ENCODE measurements around the gene MYCT1.

Gene MYCT1

GRCh38 chr6:152726313-152726712 is 28.6 kb downstream of the MYCT1 start:
- no peak for DNase-seq

- no peak for DNase-seq
These were observed 29.8 kb downstream of the MYCT1 start for GRCh38 chr6:152727507-152727906.

GRCh38 chr6:152734630-152735029 is 36.9 kb downstream of the MYCT1 start:
- no peak for DNase-seq

GRCh38 chr6:152736687-152737273 is 39.1 kb downstream of the MYCT1 start:
- DNase-seq: no peak

- no peak for DNase-seq
These were observed 47.9 kb downstream of the MYCT1 start for GRCh38 chr6:152745509-152746171.

- DNase-seq: no peak
These were observed 48.5 kb downstream of the MYCT1 start for GRCh38 chr6:152746172-152746553.

- no peak for DNase-seq
These were observed 51.1 kb downstream of the MYCT1 start for GRCh38 chr6:152748843-152749242.

- DNase-seq: no peak
These were observed 51.6 kb downstream of the MYCT1 start for GRCh38 chr6:152749336-152749735.

- no peak for DNase-seq
These were observed 53.0 kb downstream of the MYCT1 start, which contains the start of gene VIP for GRCh38 chr6:152750694-152751093. TSS of gene VIP (plus strand) at chr6:152750797. CDS start at chr6:152752178, 1,381 bp downstream.

GRCh38 chr6:152765331-152765730 is 67.6 kb downstream of the MYCT1 start:
- DNase-seq: no peak

GRCh38 chr6:152769159-152769558 is 71.5 kb downstream of the MYCT1 start:
- DNase-seq: no peak

- DNase-seq: no peak
These were observed 72.3 kb downstream of the MYCT1 start for GRCh38 chr6:152769993-152770392.

GRCh38 chr6:152771061-152771687 is 73.5 kb downstream of the MYCT1 start:
- no peak for DNase-seq
